COR-L47 (cell line): ENCODE measurements around the gene CUL9.

Experiments
- DNase-seq: peaks from one replicate; lab custom pipeline; 2025; lab: John Stamatoyannopoulos, UW

CUL9 gene

GRCh38 chr6:43200541-43200940 is 18.5 kb downstream of the CUL9 start:
- no peak for DNase-seq

- no peak for DNase-seq
Measured at GRCh38 chr6:43202451-43202850, 20.5 kb downstream of the CUL9 start.

GRCh38 chr6:43203029-43203717 is 21.2 kb downstream of the CUL9 start:
- no peak for DNase-seq

- DNase-seq: no peak
Measured at GRCh38 chr6:43203718-43204095, 21.7 kb downstream of the CUL9 start.

GRCh38 chr6:43204271-43205105 is 22.5 kb downstream of the CUL9 start:
- no peak for DNase-seq

GRCh38 chr6:43205849-43206248 is 23.9 kb downstream of the CUL9 start:
- no peak for DNase-seq

GRCh38 chr6:43207286-43207685 is 25.3 kb downstream of the CUL9 start:
- no peak for DNase-seq

GRCh38 chr6:43211955-43212354 is 30.0 kb downstream of the CUL9 start:
- DNase-seq: no peak

- DNase-seq: no peak
Measured at GRCh38 chr6:43213431-43213830, 31.4 kb downstream of the CUL9 start.

- DNase-seq: no peak
Measured at GRCh38 chr6:43215066-43215465, 33.1 kb downstream of the CUL9 start.

GRCh38 chr6:43216200-43216599 is 34.2 kb downstream of the CUL9 start:
- DNase-seq: no peak

GRCh38 chr6:43217351-43217750 is 35.4 kb downstream of the CUL9 start:
- no peak for DNase-seq

GRCh38 chr6:43219119-43219518 is 37.1 kb downstream of the CUL9 start:
- no peak for DNase-seq

- no peak for DNase-seq
Measured at GRCh38 chr6:43219814-43220213, 37.8 kb downstream of the CUL9 start.

GRCh38 chr6:43220439-43220951 is 38.5 kb downstream of the CUL9 start:
- no peak for DNase-seq

- no peak for DNase-seq
Measured at GRCh38 chr6:43221046-43221972, 39.3 kb downstream of the CUL9 start.

- no peak for DNase-seq
Measured at GRCh38 chr6:43222418-43223059, 40.5 kb downstream of the CUL9 start.

GRCh38 chr6:43223175-43223574 is 41.2 kb downstream of the CUL9 start:
- DNase-seq: no peak

- DNase-seq: no peak
Measured at GRCh38 chr6:43226192-43226851, 44.3 kb downstream of the CUL9 start.

- DNase-seq: peak; percentile 56
Measured at GRCh38 chr6:43228951-43229802, 47.2 kb downstream of the CUL9 start, which contains the start of gene DNPH1. Gene DNPH1 (minus strand): TSS chr6:43229481. CDS start chr6:43229456, 25 bp downstream.
